SK-N-SH (cell line): ENCODE results near the gene CD19. TPM values are rescaled to one million over a fixed set of nuclear protein-coding genes. Genes with fewer than 3 reads are reported as not detected.

Experiments used
- CTCF ChIA-PET: fragments of 300-600, 350-600 bp; formaldehyde crosslinking; extraction: SDS; loops from one replicate; lab custom pipeline; 2021; lab: Yijun Ruan, JAX
- POLR2A ChIA-PET: fragments of 350-600 bp; sonication (Branson Sonifier 250); formaldehyde crosslinking; extraction: SDS; loops from one replicate; lab custom pipeline; 2020; ENCODE audit warnings: antibody characterized with exemption, inconsistent platforms; lab: Yijun Ruan, JAX
- DNase-seq: peaks from one replicate; pipeline ENCODE4 v3.0.0; 2012
- H2AFZ ChIP-seq: fragments of 200-600 bp; sonication (generic); 2 replicates; pipeline ENCODE4 v1.8.1; 2016; ENCODE audit warnings: antibody characterized with exemption, mild to moderate bottlenecking, low read depth
- H3F3A ChIP-seq: fragments of 200-600 bp; sonication (generic); replicated peaks from 2 replicates; pipeline ENCODE3; 2016; ENCODE audit warnings: antibody characterized with exemption, mild to moderate bottlenecking; ENCODE audit not compliant: insufficient read depth
- H3K27ac ChIP-seq, 2 experiments: fragments of 200-500 bp in 1 of 2; fragments of 200-600 bp in 1 of 2; sonication (Bioruptor generic) in 1 of 2; sonication (generic), shearing (Covaris generic) in 1 of 2; 2 replicates each; pipeline versions ENCODE4 v1.5.1 to v1.6.1; 2014 to 2016; ENCODE audit warnings: low read depth in 2 of 2, inconsistent platforms in 1 of 2, low read length in 1 of 2, mild to moderate bottlenecking in 1 of 2, mixed read lengths in 1 of 2
- H3K27me3 ChIP-seq: fragments of 200-600 bp; sonication (generic), shearing (Covaris generic); 2 replicates; pipeline ENCODE4 v1.6.1; 2016; ENCODE audit warnings: mixed run types; ENCODE audit not compliant: insufficient read depth
- H3K36me3 ChIP-seq, 2 experiments: fragments of 200-500 bp in 1 of 2; fragments of 200-600 bp in 1 of 2; sonication (Bioruptor generic) in 1 of 2; sonication (generic) in 1 of 2; replicated peaks in 1 of 2; 2 replicates each; pipeline versions ENCODE3 to v1.5.1; 2014 to 2016; ENCODE audit warnings: low read length in 1 of 2, mild to moderate bottlenecking in 1 of 2; ENCODE audit not compliant: insufficient read depth in 2 of 2, control insufficient read depth in 1 of 2
- H3K4me1 ChIP-seq, 2 experiments: fragments of 200-500 bp in 1 of 2; fragments of 200-600 bp in 1 of 2; sonication (Bioruptor generic) in 1 of 2; sonication (generic), shearing (Covaris generic) in 1 of 2; 2 replicates each; pipeline versions ENCODE4 v1.5.1 to v1.6.1; 2014 to 2016; ENCODE audit warnings: low read depth in 1 of 2, low read length in 1 of 2, mixed run types in 1 of 2; ENCODE audit not compliant: insufficient read depth in 2 of 2, control insufficient read depth in 1 of 2
- H3K4me2 ChIP-seq: fragments of 200-600 bp; sonication (generic), shearing (Covaris generic); 2 replicates; pipeline ENCODE4 v1.6.1; 2017; ENCODE audit warnings: mixed run types
- H3K4me3 ChIP-seq, 2 experiments: fragments of 200-500 bp in 1 of 2; fragments of 200-600 bp in 1 of 2; sonication (Bioruptor generic) in 1 of 2; sonication (generic), shearing (Covaris generic) in 1 of 2; 2 replicates each; pipeline versions ENCODE4 v1.5.1 to v1.8.1; 2014 to 2016; ENCODE audit warnings: low read depth in 2 of 2, inconsistent platforms in 1 of 2, low read length in 1 of 2, mild to moderate bottlenecking in 1 of 2, mixed read lengths in 1 of 2, moderate library complexity in 1 of 2
- H3K79me2 ChIP-seq: fragments of 200-600 bp; sonication (generic); 2 replicates; pipeline ENCODE4 v1.8.1; 2017; ENCODE audit warnings: mild to moderate bottlenecking; ENCODE audit not compliant: insufficient read depth
- H3K9ac ChIP-seq: fragments of 200-600 bp; sonication (generic); 2 replicates; pipeline ENCODE4 v1.6.1; 2017; ENCODE audit warnings: mixed run types
- H3K9me2 ChIP-seq: fragments of 200-600 bp; sonication (generic); 2 replicates; pipeline ENCODE4 v1.6.1; 2017; ENCODE audit warnings: mixed run types
- H3K9me3 ChIP-seq: fragments of 200-600 bp; sonication (generic); 2 replicates; pipeline ENCODE4 v1.6.1; 2017; ENCODE audit warnings: mixed run types, mild to moderate bottlenecking, moderate library complexity
- H4K20me1 ChIP-seq: fragments of 200-600 bp; sonication (generic); 2 replicates; pipeline ENCODE4 v1.6.1; 2017; ENCODE audit warnings: mild to moderate bottlenecking, mixed run types; ENCODE audit not compliant: insufficient read depth
- CHD2 ChIP-seq: fragments of 150-350 bp; IDR thresholded peaks from 2 replicates; pipeline ENCODE4 v1.6.1; 2018; ENCODE audit warnings: low read length; ENCODE audit not compliant: partially characterized antibody
- EP300 ChIP-seq, 2 experiments: IDR thresholded peaks; 2 replicates each; pipeline versions ENCODE4 v1.4.0 to v1.6.1; 2012; ENCODE audit warnings: borderline replicate concordance in 1 of 2, low read depth in 1 of 2, low read length in 1 of 2
- EZH2phosphoT487 ChIP-seq: fragments of 200-600 bp; sonication (generic); IDR thresholded peaks from 2 replicates; pipeline ENCODE4 v1.6.1; 2017; ENCODE audit warnings: low read depth, mixed run types, mild to moderate bottlenecking, antibody characterized with exemption, moderate library complexity, borderline replicate concordance
- FOSL2 ChIP-seq: IDR thresholded peaks from 2 replicates; pipeline ENCODE4 v1.4.0; 2012; ENCODE audit warnings: low read depth, mild to moderate bottlenecking, moderate library complexity, borderline replicate concordance
- GATA2 ChIP-seq: sonication (generic); formaldehyde crosslinking; IDR thresholded peaks from 2 replicates; pipeline ENCODE4 v1.5.0; 2020; ENCODE audit warnings: mild to moderate bottlenecking, missing genetic modification reagents
- JUND ChIP-seq: IDR thresholded peaks from 2 replicates; pipeline ENCODE4 v1.4.0; 2012
- MEF2A ChIP-seq: IDR thresholded peaks from 2 replicates; pipeline ENCODE4 v1.4.0; 2012; ENCODE audit warnings: low read depth, borderline replicate concordance
- MXI1 ChIP-seq: IDR thresholded peaks from 2 replicates; pipeline ENCODE4 v1.6.1; 2012; ENCODE audit warnings: mild to moderate bottlenecking, low read depth, low read length, improper control_type of control experiment
- NFIC ChIP-seq: IDR thresholded peaks from 2 replicates; pipeline ENCODE4 v1.4.0; 2012; ENCODE audit warnings: borderline replicate concordance
- RAD21 ChIP-seq: IDR thresholded peaks from 2 replicates; pipeline ENCODE4 v1.6.1; 2012; ENCODE audit warnings: mild to moderate bottlenecking, low read length
- SIN3A ChIP-seq: IDR thresholded peaks from 2 replicates; pipeline ENCODE4 v1.6.1; 2012; ENCODE audit warnings: low read depth, mild to moderate bottlenecking, low read length, moderate library complexity, borderline replicate concordance
- SMC3 ChIP-seq: IDR thresholded peaks from 2 replicates; pipeline ENCODE4 v1.6.1; 2012; ENCODE audit warnings: low read depth, low read length, improper control_type of control experiment
- TCF12 ChIP-seq: IDR thresholded peaks from 2 replicates; pipeline ENCODE4 v1.4.0; 2012
- WGBS: methylation state at CpG from one replicate; pipeline ENCODE4 v1.1.6; 2017; ENCODE audit warnings: low lambda C conversion rate; 5-methylcytosine and 5-hydroxymethylcytosine counted together
- polyA plus RNA-seq, 3 experiments: library from polyadenylated mRNA; depleted of rRNA; stranded (reverse); fragments of >200 nt; gene quantifications; 2 replicates each; pipeline ENCODE4 v1.2.3, GENCODE V29; 2012
- TF ChIP-seq, protein P1 (sequence below): IDR thresholded peaks from 2 replicates; pipeline ENCODE4 v1.4.0; 2012; ENCODE audit warnings: low read depth, borderline replicate concordance
- TF ChIP-seq, protein P2 (sequence below): IDR thresholded peaks from 2 replicates; pipeline ENCODE4; 2012
- TF ChIP-seq, protein P3 (sequence below): fragments of 150-350 bp; IDR thresholded peaks from 2 replicates; pipeline ENCODE4 v1.6.1; 2017; ENCODE audit warnings: antibody characterized with exemption, low read length, low read depth, borderline replicate concordance
- TF ChIP-seq, protein P4 (sequence below): fragments of 150-350 bp; IDR thresholded peaks from 2 replicates; pipeline ENCODE4 v1.6.1; 2016; ENCODE audit warnings: mild to moderate bottlenecking, low read depth, low read length

Gene CD19
- polyA plus RNA-seq, 1 of the 3 experiments (the other 2 are of a cell fraction): not detected

DNA sequence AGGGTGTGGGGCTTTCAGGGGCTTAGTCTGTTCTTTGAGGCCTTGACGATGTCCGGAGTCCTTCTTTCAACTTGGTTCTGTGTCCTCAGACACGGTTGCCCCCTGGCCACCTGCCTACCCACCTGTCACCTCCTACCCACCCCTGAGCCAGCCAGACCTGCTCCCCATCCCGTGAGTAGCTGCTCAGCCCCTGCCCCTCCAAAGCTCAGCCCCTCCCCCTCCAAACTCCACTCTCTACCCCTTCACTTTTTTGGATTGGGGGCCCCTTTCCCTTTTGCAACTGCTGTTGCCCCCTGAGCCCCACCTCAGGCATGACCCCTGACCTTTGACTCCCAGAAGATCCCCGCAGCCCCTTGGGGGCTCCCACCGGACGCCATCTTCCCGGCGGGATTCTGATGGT lies 54.3 kb downstream of the CD19 start:
- Histone ChIP-seq H2AFZ (no peak overlapping the region), H3K9ac (no peak overlapping the region), H3K36me3 (peaks cover 14 to 25% of the 10 kb centered on the region in 2 experiments), H3K4me2 (no peak overlapping the region), H3K27me3 (no peaks in the 10 kb centered on the region), H3K4me3 (no peak overlapping the region), H3F3A (no peaks in the 10 kb centered on the region), H4K20me1 (no peaks in the 10 kb centered on the region), H3K9me2 (no peaks in the 10 kb centered on the region), H3K4me1 (no peaks in the 10 kb centered on the region), H3K27ac (no peak overlapping the region), H3K9me3 (no peaks in the 10 kb centered on the region), H3K79me2 (no peaks in the 10 kb centered on the region)
- TF ChIP-seq, protein P1, sequence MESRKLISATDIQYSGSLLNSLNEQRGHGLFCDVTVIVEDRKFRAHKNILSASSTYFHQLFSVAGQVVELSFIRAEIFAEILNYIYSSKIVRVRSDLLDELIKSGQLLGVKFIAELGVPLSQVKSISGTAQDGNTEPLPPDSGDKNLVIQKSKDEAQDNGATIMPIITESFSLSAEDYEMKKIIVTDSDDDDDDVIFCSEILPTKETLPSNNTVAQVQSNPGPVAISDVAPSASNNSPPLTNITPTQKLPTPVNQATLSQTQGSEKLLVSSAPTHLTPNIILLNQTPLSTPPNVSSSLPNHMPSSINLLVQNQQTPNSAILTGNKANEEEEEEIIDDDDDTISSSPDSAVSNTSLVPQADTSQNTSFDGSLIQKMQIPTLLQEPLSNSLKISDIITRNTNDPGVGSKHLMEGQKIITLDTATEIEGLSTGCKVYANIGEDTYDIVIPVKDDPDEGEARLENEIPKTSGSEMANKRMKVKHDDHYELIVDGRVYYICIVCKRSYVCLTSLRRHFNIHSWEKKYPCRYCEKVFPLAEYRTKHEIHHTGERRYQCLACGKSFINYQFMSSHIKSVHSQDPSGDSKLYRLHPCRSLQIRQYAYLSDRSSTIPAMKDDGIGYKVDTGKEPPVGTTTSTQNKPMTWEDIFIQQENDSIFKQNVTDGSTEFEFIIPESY: no peak
- no peak for TF ChIP-seq RAD21
- no peak for TF ChIP-seq FOSL2
- no peak for TF ChIP-seq SMC3
- TF ChIP-seq MEF2A: no peak
- TF ChIP-seq GATA2 (CRISPR knock-in tag): no peak
- TF ChIP-seq, protein P2, sequence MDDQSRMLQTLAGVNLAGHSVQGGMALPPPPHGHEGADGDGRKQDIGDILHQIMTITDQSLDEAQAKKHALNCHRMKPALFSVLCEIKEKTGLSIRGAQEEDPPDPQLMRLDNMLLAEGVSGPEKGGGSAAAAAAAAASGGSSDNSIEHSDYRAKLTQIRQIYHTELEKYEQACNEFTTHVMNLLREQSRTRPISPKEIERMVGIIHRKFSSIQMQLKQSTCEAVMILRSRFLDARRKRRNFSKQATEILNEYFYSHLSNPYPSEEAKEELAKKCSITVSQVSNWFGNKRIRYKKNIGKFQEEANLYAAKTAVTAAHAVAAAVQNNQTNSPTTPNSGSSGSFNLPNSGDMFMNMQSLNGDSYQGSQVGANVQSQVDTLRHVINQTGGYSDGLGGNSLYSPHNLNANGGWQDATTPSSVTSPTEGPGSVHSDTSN: no peak
- no peak for TF ChIP-seq NFIC
- no peak for TF ChIP-seq SIN3A
- TF ChIP-seq, protein P3, sequence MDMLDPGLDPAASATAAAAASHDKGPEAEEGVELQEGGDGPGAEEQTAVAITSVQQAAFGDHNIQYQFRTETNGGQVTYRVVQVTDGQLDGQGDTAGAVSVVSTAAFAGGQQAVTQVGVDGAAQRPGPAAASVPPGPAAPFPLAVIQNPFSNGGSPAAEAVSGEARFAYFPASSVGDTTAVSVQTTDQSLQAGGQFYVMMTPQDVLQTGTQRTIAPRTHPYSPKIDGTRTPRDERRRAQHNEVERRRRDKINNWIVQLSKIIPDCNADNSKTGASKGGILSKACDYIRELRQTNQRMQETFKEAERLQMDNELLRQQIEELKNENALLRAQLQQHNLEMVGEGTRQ: no peak
- no peak for TF ChIP-seq JUND
- TF ChIP-seq TCF12: no peak
- TF ChIP-seq CHD2: no peak
- TF ChIP-seq EZH2phosphoT487: no peak
- TF ChIP-seq EP300 (IDR thresholded peaks at IDR 0.05; ENCODE audit: borderline replicate concordance in 1 of 2, low read depth in 1 of 2, low read length in 1 of 2): no peak
- TF ChIP-seq, protein P4, sequence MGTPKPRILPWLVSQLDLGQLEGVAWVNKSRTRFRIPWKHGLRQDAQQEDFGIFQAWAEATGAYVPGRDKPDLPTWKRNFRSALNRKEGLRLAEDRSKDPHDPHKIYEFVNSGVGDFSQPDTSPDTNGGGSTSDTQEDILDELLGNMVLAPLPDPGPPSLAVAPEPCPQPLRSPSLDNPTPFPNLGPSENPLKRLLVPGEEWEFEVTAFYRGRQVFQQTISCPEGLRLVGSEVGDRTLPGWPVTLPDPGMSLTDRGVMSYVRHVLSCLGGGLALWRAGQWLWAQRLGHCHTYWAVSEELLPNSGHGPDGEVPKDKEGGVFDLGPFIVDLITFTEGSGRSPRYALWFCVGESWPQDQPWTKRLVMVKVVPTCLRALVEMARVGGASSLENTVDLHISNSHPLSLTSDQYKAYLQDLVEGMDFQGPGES: no peak
- no peak for TF ChIP-seq MXI1
- ChIA-PET POLR2A (interaction anchor here (2.6 kb wide), 1 partner anchor 12 kb away, joined by 8 read pairs; the partner anchor contains the start of gene SPNS1), CTCF (interaction anchor here (1.0 kb wide), 1 partner anchor 13 kb away, joined by 3 read pairs; no protein-coding TSS in a partner anchor)
- no peak for DNase-seq
- WGBS: 94% methylated on average over 7 of the region's 9 CpGs
